OCI-LY7 (cell line): Measurements from ENCODE around the gene CARNS1. TPM values are rescaled to one million over a fixed set of nuclear protein-coding genes. Genes with fewer than 3 reads are reported as not detected.

Experiments used
- BruUV-seq: library from RNA; stranded (reverse); fragments of 400-500 nt; replicated peaks from 2 replicates; lab custom pipeline; 2021; lab: Mats Ljungman, UMichigan
- CTCF ChIA-PET: fragments of 300-600 bp; sonication (Branson Sonifier 250); formaldehyde crosslinking; loops from one replicate; lab custom pipeline; 2022; ENCODE audit warnings: antibody characterized with exemption; ENCODE audit not compliant: unreplicated experiment; lab: Charles Lee
- POLR2A ChIA-PET: fragments of 300-600 bp; sonication (Branson Sonifier 250); formaldehyde crosslinking; loops from one replicate; lab custom pipeline; 2022; ENCODE audit warnings: antibody characterized with exemption; lab: Charles Lee
- DNase-seq: peaks from one replicate; pipeline ENCODE4 v3.0.0-alpha.2; 2015; ENCODE audit warnings: low spot score
- H2AFZ ChIP-seq: fragments of 200-600 bp; sonication (generic), shearing (Covaris generic); 2 replicates; pipeline ENCODE4 v1.6.1; 2014; ENCODE audit warnings: mild to moderate bottlenecking, antibody characterized with exemption, low read length, moderate library complexity
- H3K27ac ChIP-seq: fragments of 200-600 bp; sonication (generic); 2 replicates; pipeline ENCODE4 v1.5.1; 2014; ENCODE audit warnings: mixed run types, low read depth, mild to moderate bottlenecking, moderate library complexity, low read length, inconsistent platforms; ENCODE audit not compliant: poor library complexity, severe bottlenecking
- H3K36me3 ChIP-seq: fragments of 200-600 bp; sonication (generic); 2 replicates; pipeline ENCODE4 v1.6.1; 2014; ENCODE audit warnings: mild to moderate bottlenecking, antibody characterized with exemption, low read length, moderate library complexity, mixed read lengths; ENCODE audit not compliant: insufficient read depth
- H3K4me1 ChIP-seq: fragments of 200-600 bp; sonication (generic); 2 replicates; pipeline ENCODE4 v1.5.1; 2014; ENCODE audit warnings: mild to moderate bottlenecking, low read length; ENCODE audit not compliant: insufficient read depth, poor library complexity, severe bottlenecking
- H3K4me2 ChIP-seq: fragments of 200-600 bp; sonication (generic); 2 replicates; pipeline ENCODE4 v1.6.1; 2014; ENCODE audit warnings: mild to moderate bottlenecking, low read length
- H3K4me3 ChIP-seq: fragments of 200-600 bp; sonication (generic); 2 replicates; pipeline ENCODE4 v1.5.1; 2014; ENCODE audit warnings: mild to moderate bottlenecking, low read depth, low read length; ENCODE audit not compliant: poor library complexity, severe bottlenecking
- H3K79me2 ChIP-seq: fragments of 200-600 bp; sonication (generic); 2 replicates; pipeline ENCODE4 v1.6.1; 2016; ENCODE audit warnings: low read depth, mild to moderate bottlenecking, low read length, moderate library complexity, mixed read lengths; ENCODE audit not compliant: insufficient read depth
- H3K9me2 ChIP-seq: fragments of 200-600 bp; sonication (generic); 2 replicates; pipeline ENCODE4 v1.6.1; 2016; ENCODE audit warnings: mild to moderate bottlenecking, low read length, mixed read lengths; ENCODE audit not compliant: insufficient read depth
- H3K9me3 ChIP-seq: fragments of 200-600 bp; sonication (generic); 2 replicates; pipeline ENCODE4 v1.6.1; 2014; ENCODE audit warnings: mild to moderate bottlenecking, mixed run types, low read length, mixed read lengths
- H4K20me1 ChIP-seq: fragments of 200-600 bp; sonication (generic); 2 replicates; pipeline ENCODE4 v1.6.1; 2014; ENCODE audit warnings: mild to moderate bottlenecking, antibody characterized with exemption, low read length, moderate library complexity, mixed read lengths; ENCODE audit not compliant: insufficient read depth
- EZH2phosphoT487 ChIP-seq: fragments of 200-600 bp; sonication (generic); IDR thresholded peaks from 2 replicates; pipeline ENCODE4 v1.6.1; 2018; ENCODE audit warnings: low read depth, borderline replicate concordance, mild to moderate bottlenecking, mixed run types, antibody characterized with exemption, low read length, moderate library complexity, mixed read lengths
- intact Hi-C: fragments of 100-400 bp; cut with micrococcal nuclease; formaldehyde crosslinking; loops from one replicate; pipeline ENCODE4 v1.10.0; 2022; ENCODE audit not compliant: unreplicated experiment
- total RNA-seq, 2 experiments: library from RNA; depleted of rRNA in 1 of 2; stranded (reverse); fragments of >200 nt in 1 of 2; shearing (Covaris generic) in 1 of 2; gene quantifications; 2 replicates each; pipeline ENCODE4 v1.2.3, GENCODE V29; 2014 to 2022
- TF ChIP-seq, protein P1 (sequence below): fragments of 200-600 bp; sonication (generic); conservative IDR thresholded peaks from 2 replicates; pipeline ENCODE4 v1.5.1; 2014; ENCODE audit warnings: mild to moderate bottlenecking, antibody characterized with exemption, low read length, moderate library complexity, mixed read lengths

Gene CARNS1
- total RNA-seq, 2 experiments from 2014 or later = 0.06 to 0.21 TPM

DNA sequence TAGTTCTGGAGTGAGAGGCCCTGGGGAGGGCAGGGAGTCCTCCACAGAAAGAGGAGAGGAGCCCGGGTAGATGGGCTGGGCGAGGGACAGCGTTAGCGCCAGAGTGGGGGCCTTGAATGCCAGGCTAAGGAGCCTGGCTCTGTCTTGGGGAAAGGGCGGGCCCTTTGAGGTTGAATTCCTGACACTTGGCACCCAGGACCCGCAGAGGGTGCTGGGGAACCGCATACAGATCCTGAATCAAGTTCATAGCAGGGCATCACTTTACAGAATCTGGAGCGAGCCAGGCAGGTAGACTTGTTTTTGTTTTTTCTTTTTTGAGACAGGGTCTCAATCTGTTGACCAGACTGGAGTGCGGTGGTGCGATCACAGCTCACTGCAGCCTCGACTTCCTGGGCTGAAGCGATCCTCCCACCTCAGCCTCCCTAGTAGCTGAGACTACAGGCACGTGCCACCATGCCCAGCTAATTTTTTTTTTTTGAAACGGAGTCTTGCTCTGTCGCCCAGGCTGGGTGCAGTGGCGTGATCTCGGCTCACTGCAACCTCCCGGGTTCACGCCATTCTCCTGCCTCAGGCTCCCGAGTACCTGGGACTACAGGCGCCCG lies 6.1 kb downstream of the CARNS1 start:
- ChIA-PET POLR2A (interaction anchor here (2.1 kb wide), 1 partner anchor 19 kb away, joined by 15 read pairs; the partner anchor contains the start of genes PPP1CA and TBC1D10C), CTCF (interaction anchor here (1.0 kb wide), 1 partner anchor 9 kb away, joined by 4 read pairs; no protein-coding TSS in a partner anchor)
- Histone ChIP-seq H3K79me2 (no peaks in the 10 kb centered on the region), H3K4me2 (peak overlapping the region; percentile 69), H3K9me3 (no peaks in the 10 kb centered on the region), H3K9me2 (no peaks in the 10 kb centered on the region), H3K4me1 (peaks cover 43% of the 10 kb centered on the region), H3K27ac (peak overlapping the region; percentile 8), H3K36me3 (no peaks in the 10 kb centered on the region), H3K4me3 (peak overlapping the region; percentile 68), H2AFZ (peak overlapping the region; percentile 50; the same call in 1 of the 2 replicates), H4K20me1 (no peaks in the 10 kb centered on the region)
- TF ChIP-seq, protein P1, sequence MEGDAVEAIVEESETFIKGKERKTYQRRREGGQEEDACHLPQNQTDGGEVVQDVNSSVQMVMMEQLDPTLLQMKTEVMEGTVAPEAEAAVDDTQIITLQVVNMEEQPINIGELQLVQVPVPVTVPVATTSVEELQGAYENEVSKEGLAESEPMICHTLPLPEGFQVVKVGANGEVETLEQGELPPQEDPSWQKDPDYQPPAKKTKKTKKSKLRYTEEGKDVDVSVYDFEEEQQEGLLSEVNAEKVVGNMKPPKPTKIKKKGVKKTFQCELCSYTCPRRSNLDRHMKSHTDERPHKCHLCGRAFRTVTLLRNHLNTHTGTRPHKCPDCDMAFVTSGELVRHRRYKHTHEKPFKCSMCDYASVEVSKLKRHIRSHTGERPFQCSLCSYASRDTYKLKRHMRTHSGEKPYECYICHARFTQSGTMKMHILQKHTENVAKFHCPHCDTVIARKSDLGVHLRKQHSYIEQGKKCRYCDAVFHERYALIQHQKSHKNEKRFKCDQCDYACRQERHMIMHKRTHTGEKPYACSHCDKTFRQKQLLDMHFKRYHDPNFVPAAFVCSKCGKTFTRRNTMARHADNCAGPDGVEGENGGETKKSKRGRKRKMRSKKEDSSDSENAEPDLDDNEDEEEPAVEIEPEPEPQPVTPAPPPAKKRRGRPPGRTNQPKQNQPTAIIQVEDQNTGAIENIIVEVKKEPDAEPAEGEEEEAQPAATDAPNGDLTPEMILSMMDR = 0 out of 2 replicates have a peak, but pooled peaks have one; percentile 24
- TF ChIP-seq EZH2phosphoT487 = no peak
- no TSS peak for BruUV-seq
- intact Hi-C loops = loop anchor here (1.0 to 5.0 kb wide), 2 partner anchors 18 to 86 kb away; partner anchors contain the start of genes CDK2AP2 and PITPNM1
- DNase-seq = no peak

DNA sequence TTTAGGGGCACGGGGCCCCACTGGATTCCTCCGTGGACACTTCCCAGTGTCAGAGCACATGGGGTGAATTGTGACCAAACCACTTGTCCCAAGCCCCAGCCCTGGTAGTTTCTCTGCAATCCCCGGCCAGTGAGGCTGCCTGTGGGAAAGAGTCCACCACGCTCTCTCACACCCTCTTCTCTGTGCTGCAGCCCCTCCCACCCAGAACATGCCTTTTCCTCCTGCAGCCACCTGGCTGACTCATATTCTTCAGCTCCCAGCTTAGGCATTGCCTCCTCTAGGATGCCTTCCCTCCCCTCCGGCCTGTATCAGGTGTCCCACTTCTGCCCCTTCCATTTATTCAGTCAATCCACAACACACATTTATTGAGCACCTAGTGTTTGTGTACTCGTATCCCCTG lies 7.4 kb downstream of the CARNS1 start:
- Histone ChIP-seq H4K20me1 (no peaks in the 10 kb centered on the region), H3K9me2 (no peaks in the 10 kb centered on the region), H3K4me2 (no peak overlapping the region), H3K27ac (no peak overlapping the region), H3K9me3 (no peaks in the 10 kb centered on the region), H2AFZ (no peak overlapping the region), H3K4me3 (no peak overlapping the region), H3K79me2 (no peaks in the 10 kb centered on the region), H3K4me1 (peaks cover 39% of the 10 kb centered on the region), H3K36me3 (no peaks in the 10 kb centered on the region)
- CTCF ChIA-PET = no interaction called here
- BruUV-seq = no TSS peak
- no peak for TF ChIP-seq EZH2phosphoT487
- TF ChIP-seq, protein P1 = no peak
- DNase-seq = no peak
- intact Hi-C loops = loop anchor here (5.0 kb wide), 1 partner anchor 84 kb away; the partner anchor contains the start of genes CDK2AP2 and PITPNM1
- POLR2A ChIA-PET = interaction anchor here (1.0 to 1.9 kb wide), 2 partner anchors 14 to 16 kb away, joined by 3 to 7 read pairs; partner anchors contain the start of gene PTPRCAP

DNA sequence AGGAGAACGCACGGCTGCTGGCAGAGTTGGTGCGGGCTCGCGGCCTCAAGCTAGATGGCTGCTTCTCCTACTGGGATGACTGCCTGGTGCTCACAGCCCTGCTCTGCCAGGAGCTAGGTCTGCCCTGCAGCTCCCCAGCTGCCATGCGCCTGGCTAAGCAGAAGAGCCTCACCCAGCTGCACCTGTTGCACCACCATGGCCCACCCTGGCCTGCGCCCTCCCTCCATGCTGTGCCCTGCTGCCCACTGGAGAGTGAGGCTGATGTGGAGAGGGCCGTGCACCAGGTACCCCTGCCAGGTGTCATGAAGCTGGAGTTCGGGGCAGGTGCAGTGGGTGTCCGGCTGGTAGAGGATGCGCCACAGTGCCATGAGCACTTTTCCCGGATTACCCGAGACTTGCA lies 8.0 kb downstream of the CARNS1 start:
- Histone ChIP-seq H2AFZ (no peak overlapping the region), H3K79me2 (peaks cover under 1% of the 10 kb centered on the region; the same call in 1 of the 2 replicates), H3K9me3 (no peaks in the 10 kb centered on the region), H3K4me1 (peaks cover 37% of the 10 kb centered on the region), H3K36me3 (no peaks in the 10 kb centered on the region), H3K4me3 (no peak overlapping the region), H4K20me1 (no peaks in the 10 kb centered on the region), H3K27ac (no peak overlapping the region), H3K4me2 (no peak overlapping the region), H3K9me2 (no peaks in the 10 kb centered on the region)
- TF ChIP-seq, protein P1 = no peak
- TF ChIP-seq EZH2phosphoT487 = no peak
- no peak for DNase-seq
- CTCF ChIA-PET = no interaction called here
- POLR2A ChIA-PET = interaction anchor here (1.0 to 1.9 kb wide), 2 partner anchors 14 to 16 kb away, joined by 3 to 7 read pairs; partner anchors contain the start of gene PTPRCAP
- intact Hi-C loops = loop anchor here (5.0 kb wide), 1 partner anchor 84 kb away; the partner anchor contains the start of genes CDK2AP2 and PITPNM1
- no TSS peak for BruUV-seq
